GM23338 (cell line): Measurements from ENCODE around the gene OBSL1. TPM values are rescaled to one million over a fixed set of nuclear protein-coding genes. Genes with fewer than 3 reads are reported as not detected.

Source experiments
- ATAC-seq: fragments of 200-7000 bp; cut with Tn5 transposase; 3 replicates; pipeline ENCODE4 v1.9.1; 2020
- DNase-seq: peaks from one replicate; pipeline ENCODE4 v3.0.0-alpha.2; 2015; ENCODE audit warnings: low spot score
- H2AFZ ChIP-seq: fragments of 200-600 bp; sonication (generic); 2 replicates; pipeline ENCODE4 v1.8.0; 2016; ENCODE audit warnings: antibody characterized with exemption, mild to moderate bottlenecking, moderate library complexity
- H3F3A ChIP-seq: fragments of 200-600 bp; sonication (generic); replicated peaks from 2 replicates; pipeline ENCODE4 v1.8.0; 2017; ENCODE audit warnings: antibody characterized with exemption, mixed run types, low read depth
- H3K27ac ChIP-seq: fragments of 200-600 bp; sonication (generic); 2 replicates; pipeline ENCODE4 v1.6.1; 2016; ENCODE audit warnings: low read depth
- H3K27me3 ChIP-seq: fragments of 200-600 bp; sonication (generic); 2 replicates; pipeline ENCODE4 v1.8.0; 2016; ENCODE audit warnings: mild to moderate bottlenecking, mixed run types, moderate library complexity; ENCODE audit not compliant: insufficient read depth
- H3K36me3 ChIP-seq: fragments of 200-600 bp; sonication (generic); 2 replicates; pipeline ENCODE4 v1.8.0; 2016; ENCODE audit warnings: mild to moderate bottlenecking; ENCODE audit not compliant: insufficient read depth
- H3K4me1 ChIP-seq: fragments of 200-600 bp; sonication (generic); 2 replicates; pipeline ENCODE4 v1.8.0; 2016; ENCODE audit warnings: mild to moderate bottlenecking, moderate library complexity; ENCODE audit not compliant: insufficient read depth
- H3K4me2 ChIP-seq: fragments of 200-600 bp; sonication (generic); 2 replicates; pipeline ENCODE4 v1.7.1; 2017; ENCODE audit warnings: mixed run types
- H3K4me3 ChIP-seq: fragments of 200-600 bp; sonication (generic); 2 replicates; pipeline ENCODE4 v1.6.1; 2016; ENCODE audit warnings: mixed run types
- H3K79me2 ChIP-seq: fragments of 200-600 bp; sonication (generic); replicated peaks from 2 replicates; pipeline ENCODE4 v1.8.0; 2017; ENCODE audit warnings: mild to moderate bottlenecking; ENCODE audit not compliant: insufficient read depth
- H3K9me2 ChIP-seq: fragments of 200-600 bp; sonication (generic); 2 replicates; pipeline ENCODE4 v1.8.0; 2017; ENCODE audit not compliant: insufficient read depth
- H4K20me1 ChIP-seq: fragments of 200-600 bp; sonication (generic); replicated peaks from 2 replicates; pipeline ENCODE4 v1.8.0; 2017; ENCODE audit warnings: mild to moderate bottlenecking; ENCODE audit not compliant: insufficient read depth
- H3K27ac Mint-ChIP-seq: 2 replicates; pipeline ENCODE4 v1.8.0; 2020; ENCODE audit warnings: inconsistent platforms, mild to moderate bottlenecking, moderate library complexity, mixed read lengths
- H3K27me3 Mint-ChIP-seq: 3 replicates; pipeline ENCODE4 v1.8.0; 2022; ENCODE audit warnings: low read depth, mild to moderate bottlenecking, moderate library complexity, mixed read lengths, inconsistent platforms; ENCODE audit not compliant: insufficient read depth, poor library complexity
- H3K36me3 Mint-ChIP-seq: 3 replicates; pipeline ENCODE4 v1.8.0; 2021; ENCODE audit warnings: low read depth, mild to moderate bottlenecking, inconsistent platforms, moderate library complexity, mixed read lengths
- H3K4me1 Mint-ChIP-seq: 3 replicates; pipeline ENCODE4 v1.8.0; 2020; ENCODE audit warnings: mild to moderate bottlenecking, inconsistent platforms, mixed read lengths
- H3K4me3 Mint-ChIP-seq: 3 replicates; pipeline ENCODE4 v1.8.0; 2021; ENCODE audit warnings: moderate library complexity, mild to moderate bottlenecking, inconsistent platforms, mixed read lengths
- H3K9me3 Mint-ChIP-seq: 3 replicates; pipeline ENCODE4 v1.8.0; 2020; ENCODE audit warnings: moderate library complexity, mild to moderate bottlenecking, inconsistent platforms, mixed read lengths
- CREB1 ChIP-seq: fragments of 250-450 bp; sonication (Bioruptor Pico); IDR thresholded peaks from 2 replicates; pipeline ENCODE4 v1.5.0; 2020; ENCODE audit warnings: low read depth, mild to moderate bottlenecking, moderate library complexity
- EZH2phosphoT487 ChIP-seq: fragments of 200-600 bp; sonication (generic); IDR thresholded peaks from one replicate; pipeline ENCODE4 v1.8.1; 2018; ENCODE audit warnings: antibody characterized with exemption; ENCODE audit not compliant: unreplicated experiment
- NANOG ChIP-seq: IDR thresholded peaks from 2 replicates; pipeline ENCODE4 v1.6.1; 2016; ENCODE audit warnings: antibody characterized with exemption, borderline replicate concordance
- STAT1 ChIP-seq: IDR thresholded peaks from one replicate; pipeline ENCODE4 v1.6.1; 2016; ENCODE audit warnings: antibody characterized with exemption; ENCODE audit not compliant: unreplicated experiment
- ZNF114 ChIP-seq: fragments of 250-450 bp; sonication (Bioruptor Pico); IDR thresholded peaks from 2 replicates; pipeline ENCODE4 v1.5.0; 2020; ENCODE audit warnings: mild to moderate bottlenecking, moderate library complexity
- ZNF331 ChIP-seq: fragments of 250-450 bp; sonication (Bioruptor Pico); IDR thresholded peaks from 2 replicates; pipeline ENCODE4 v1.5.0; 2020; ENCODE audit warnings: low read depth, mild to moderate bottlenecking, moderate library complexity
- polyA plus RNA-seq: library from polyadenylated mRNA; unstranded; fragments of >200 nt; fragmentation: Nextera tagmentation; extraction: Ambion mirVana; gene quantifications from 2 replicates; pipeline ENCODE4 v1.2.1, GENCODE V29; 2016
- total RNA-seq: library from RNA; depleted of rRNA; stranded (reverse); fragments of >200 nt; shearing (Covaris generic); gene quantifications from 2 replicates; pipeline ENCODE4 v1.2.3, GENCODE V29; 2014
- TF ChIP-seq, protein P1 (sequence below): fragments of 250-450 bp; sonication (Bioruptor Pico); IDR thresholded peaks from 2 replicates; pipeline ENCODE4 v1.5.0; 2020; ENCODE audit warnings: mild to moderate bottlenecking, moderate library complexity
- TF ChIP-seq, protein P2 (sequence below): IDR thresholded peaks from one replicate; pipeline ENCODE4 v1.6.1; 2018; ENCODE audit warnings: antibody characterized with exemption; ENCODE audit not compliant: unreplicated experiment
- TF ChIP-seq, protein P3 (sequence below): IDR thresholded peaks from 2 replicates; pipeline ENCODE4 v1.6.1; 2016; ENCODE audit warnings: antibody characterized with exemption

Gene OBSL1
- total and polyA plus RNA-seq, 2 experiments from 2014 or later, result 94.9 to 207 TPM

DNA sequence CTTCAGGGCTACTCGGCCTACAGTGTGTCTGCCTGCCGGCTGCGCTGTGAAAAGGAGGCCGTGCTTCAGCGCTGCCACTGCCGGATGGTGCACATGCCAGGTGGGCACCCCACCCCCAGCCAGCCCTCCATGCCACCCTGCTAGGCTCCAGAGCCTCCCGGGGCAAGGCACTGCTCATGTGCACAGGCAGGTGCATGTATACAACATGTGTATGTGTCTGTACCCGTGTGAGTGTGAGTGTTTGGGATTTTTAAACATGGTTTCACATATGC, 39.0 kb downstream of the OBSL1 start (continued):
- TF ChIP-seq, protein P1, sequence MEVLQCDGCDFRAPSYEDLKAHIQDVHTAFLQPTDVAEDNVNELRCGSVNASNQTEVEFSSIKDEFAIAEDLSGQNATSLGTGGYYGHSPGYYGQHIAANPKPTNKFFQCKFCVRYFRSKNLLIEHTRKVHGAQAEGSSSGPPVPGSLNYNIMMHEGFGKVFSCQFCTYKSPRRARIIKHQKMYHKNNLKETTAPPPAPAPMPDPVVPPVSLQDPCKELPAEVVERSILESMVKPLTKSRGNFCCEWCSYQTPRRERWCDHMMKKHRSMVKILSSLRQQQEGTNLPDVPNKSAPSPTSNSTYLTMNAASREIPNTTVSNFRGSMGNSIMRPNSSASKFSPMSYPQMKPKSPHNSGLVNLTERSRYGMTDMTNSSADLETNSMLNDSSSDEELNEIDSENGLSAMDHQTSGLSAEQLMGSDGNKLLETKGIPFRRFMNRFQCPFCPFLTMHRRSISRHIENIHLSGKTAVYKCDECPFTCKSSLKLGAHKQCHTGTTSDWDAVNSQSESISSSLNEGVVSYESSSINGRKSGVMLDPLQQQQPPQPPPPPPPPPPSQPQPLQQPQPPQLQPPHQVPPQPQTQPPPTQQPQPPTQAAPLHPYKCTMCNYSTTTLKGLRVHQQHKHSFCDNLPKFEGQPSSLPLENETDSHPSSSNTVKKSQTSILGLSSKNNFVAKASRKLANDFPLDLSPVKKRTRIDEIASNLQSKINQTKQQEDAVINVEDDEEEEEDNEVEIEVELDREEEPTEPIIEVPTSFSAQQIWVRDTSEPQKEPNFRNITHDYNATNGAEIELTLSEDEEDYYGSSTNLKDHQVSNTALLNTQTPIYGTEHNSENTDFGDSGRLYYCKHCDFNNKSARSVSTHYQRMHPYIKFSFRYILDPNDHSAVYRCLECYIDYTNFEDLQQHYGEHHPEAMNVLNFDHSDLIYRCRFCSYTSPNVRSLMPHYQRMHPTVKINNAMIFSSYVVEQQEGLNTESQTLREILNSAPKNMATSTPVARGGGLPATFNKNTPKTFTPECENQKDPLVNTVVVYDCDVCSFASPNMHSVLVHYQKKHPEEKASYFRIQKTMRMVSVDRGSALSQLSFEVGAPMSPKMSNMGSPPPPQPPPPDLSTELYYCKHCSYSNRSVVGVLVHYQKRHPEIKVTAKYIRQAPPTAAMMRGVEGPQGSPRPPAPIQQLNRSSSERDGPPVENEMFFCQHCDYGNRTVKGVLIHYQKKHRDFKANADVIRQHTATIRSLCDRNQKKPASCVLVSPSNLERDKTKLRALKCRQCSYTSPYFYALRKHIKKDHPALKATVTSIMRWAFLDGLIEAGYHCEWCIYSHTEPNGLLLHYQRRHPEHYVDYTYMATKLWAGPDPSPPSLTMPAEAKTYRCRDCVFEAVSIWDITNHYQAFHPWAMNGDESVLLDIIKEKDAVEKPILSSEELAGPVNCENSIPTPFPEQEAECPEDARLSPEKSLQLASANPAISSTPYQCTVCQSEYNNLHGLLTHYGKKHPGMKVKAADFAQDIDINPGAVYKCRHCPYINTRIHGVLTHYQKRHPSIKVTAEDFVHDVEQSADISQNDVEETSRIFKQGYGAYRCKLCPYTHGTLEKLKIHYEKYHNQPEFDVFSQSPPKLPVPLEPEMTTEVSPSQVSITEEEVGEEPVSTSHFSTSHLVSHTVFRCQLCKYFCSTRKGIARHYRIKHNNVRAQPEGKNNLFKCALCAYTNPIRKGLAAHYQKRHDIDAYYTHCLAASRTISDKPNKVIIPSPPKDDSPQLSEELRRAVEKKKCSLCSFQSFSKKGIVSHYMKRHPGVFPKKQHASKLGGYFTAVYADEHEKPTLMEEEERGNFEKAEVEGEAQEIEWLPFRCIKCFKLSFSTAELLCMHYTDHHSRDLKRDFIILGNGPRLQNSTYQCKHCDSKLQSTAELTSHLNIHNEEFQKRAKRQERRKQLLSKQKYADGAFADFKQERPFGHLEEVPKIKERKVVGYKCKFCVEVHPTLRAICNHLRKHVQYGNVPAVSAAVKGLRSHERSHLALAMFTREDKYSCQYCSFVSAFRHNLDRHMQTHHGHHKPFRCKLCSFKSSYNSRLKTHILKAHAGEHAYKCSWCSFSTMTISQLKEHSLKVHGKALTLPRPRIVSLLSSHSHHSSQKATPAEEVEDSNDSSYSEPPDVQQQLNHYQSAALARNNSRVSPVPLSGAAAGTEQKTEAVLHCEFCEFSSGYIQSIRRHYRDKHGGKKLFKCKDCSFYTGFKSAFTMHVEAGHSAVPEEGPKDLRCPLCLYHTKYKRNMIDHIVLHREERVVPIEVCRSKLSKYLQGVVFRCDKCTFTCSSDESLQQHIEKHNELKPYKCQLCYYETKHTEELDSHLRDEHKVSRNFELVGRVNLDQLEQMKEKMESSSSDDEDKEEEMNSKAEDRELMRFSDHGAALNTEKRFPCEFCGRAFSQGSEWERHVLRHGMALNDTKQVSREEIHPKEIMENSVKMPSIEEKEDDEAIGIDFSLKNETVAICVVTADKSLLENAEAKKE (CRISPR knock-in tag), result no peak
- TF ChIP-seq ZNF114 (CRISPR knock-in tag) (no peak), CREB1 (CRISPR knock-in tag) (no peak), STAT1 (no peak)

DNA sequence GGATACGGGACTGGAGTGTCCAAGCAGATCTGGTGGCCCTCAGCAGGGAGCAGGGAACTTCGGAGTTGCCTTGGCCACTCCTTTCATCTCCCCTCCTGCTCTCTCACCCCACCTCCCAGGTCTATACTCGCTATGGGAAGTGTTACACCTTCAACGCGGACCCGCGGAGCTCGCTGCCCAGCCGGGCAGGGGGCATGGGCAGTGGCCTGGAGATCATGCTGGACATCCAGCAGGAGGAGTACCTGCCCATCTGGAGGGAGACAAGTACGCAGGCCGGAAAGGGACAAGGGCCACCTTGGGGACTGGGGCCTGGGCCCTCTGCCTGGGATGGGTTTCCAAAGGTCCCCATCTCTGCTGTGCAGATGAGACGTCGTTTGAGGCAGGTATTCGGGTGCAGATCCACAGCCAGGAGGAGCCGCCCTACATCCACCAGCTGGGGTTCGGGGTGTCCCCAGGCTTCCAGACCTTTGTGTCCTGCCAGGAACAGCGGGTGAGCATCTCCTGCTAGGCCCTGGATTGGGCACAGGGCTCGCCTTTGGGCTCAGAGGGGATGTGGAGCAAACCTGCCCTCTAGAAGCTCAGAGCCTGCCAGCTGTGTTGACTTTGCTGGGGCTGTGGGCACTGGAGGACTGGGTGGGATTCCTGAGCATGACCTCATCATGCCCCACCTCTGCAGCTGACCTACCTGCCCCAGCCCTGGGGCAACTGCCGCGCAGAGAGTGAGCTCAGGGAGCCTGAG, 39.5 kb downstream of the OBSL1 start:
- DNase-seq (no peak), ATAC-seq (no peak)
- H3K36me3 Mint-ChIP-seq, result no peaks in the 10 kb centered on the region
- H3K4me3 ChIP-seq, result no peak overlapping the region
- H3K4me1 ChIP-seq, result peaks cover 10% of the 10 kb centered on the region
- H3K27me3 ChIP-seq, result peaks cover 29% of the 10 kb centered on the region
- H3K9me3 Mint-ChIP-seq, result no peaks in the 10 kb centered on the region
- TF ChIP-seq EZH2phosphoT487, result no peak
- TF ChIP-seq ZNF331 (CRISPR knock-in tag), result no peak
- TF ChIP-seq, protein P2, sequence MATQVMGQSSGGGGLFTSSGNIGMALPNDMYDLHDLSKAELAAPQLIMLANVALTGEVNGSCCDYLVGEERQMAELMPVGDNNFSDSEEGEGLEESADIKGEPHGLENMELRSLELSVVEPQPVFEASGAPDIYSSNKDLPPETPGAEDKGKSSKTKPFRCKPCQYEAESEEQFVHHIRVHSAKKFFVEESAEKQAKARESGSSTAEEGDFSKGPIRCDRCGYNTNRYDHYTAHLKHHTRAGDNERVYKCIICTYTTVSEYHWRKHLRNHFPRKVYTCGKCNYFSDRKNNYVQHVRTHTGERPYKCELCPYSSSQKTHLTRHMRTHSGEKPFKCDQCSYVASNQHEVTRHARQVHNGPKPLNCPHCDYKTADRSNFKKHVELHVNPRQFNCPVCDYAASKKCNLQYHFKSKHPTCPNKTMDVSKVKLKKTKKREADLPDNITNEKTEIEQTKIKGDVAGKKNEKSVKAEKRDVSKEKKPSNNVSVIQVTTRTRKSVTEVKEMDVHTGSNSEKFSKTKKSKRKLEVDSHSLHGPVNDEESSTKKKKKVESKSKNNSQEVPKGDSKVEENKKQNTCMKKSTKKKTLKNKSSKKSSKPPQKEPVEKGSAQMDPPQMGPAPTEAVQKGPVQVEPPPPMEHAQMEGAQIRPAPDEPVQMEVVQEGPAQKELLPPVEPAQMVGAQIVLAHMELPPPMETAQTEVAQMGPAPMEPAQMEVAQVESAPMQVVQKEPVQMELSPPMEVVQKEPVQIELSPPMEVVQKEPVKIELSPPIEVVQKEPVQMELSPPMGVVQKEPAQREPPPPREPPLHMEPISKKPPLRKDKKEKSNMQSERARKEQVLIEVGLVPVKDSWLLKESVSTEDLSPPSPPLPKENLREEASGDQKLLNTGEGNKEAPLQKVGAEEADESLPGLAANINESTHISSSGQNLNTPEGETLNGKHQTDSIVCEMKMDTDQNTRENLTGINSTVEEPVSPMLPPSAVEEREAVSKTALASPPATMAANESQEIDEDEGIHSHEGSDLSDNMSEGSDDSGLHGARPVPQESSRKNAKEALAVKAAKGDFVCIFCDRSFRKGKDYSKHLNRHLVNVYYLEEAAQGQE, result no peak
- TF ChIP-seq, protein P3, sequence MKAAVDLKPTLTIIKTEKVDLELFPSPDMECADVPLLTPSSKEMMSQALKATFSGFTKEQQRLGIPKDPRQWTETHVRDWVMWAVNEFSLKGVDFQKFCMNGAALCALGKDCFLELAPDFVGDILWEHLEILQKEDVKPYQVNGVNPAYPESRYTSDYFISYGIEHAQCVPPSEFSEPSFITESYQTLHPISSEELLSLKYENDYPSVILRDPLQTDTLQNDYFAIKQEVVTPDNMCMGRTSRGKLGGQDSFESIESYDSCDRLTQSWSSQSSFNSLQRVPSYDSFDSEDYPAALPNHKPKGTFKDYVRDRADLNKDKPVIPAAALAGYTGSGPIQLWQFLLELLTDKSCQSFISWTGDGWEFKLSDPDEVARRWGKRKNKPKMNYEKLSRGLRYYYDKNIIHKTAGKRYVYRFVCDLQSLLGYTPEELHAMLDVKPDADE, result no peak
- TF ChIP-seq ZNF114 (CRISPR knock-in tag), result no peak
- TF ChIP-seq NANOG, result no peak
- no peak overlapping the region for H3K27ac ChIP-seq
- H3K36me3 ChIP-seq, result no peaks in the 10 kb centered on the region; the same call in 1 of the 2 replicates
- no peaks in the 10 kb centered on the region for H3F3A ChIP-seq
- no peak overlapping the region for H3K4me2 ChIP-seq
- H3K4me3 Mint-ChIP-seq, result no peak overlapping the region
- H3K9me2 ChIP-seq, result no peaks in the 10 kb centered on the region
- peaks cover 27% of the 10 kb centered on the region for H3K4me1 Mint-ChIP-seq
- no peaks in the 10 kb centered on the region for H3K79me2 ChIP-seq
- peaks cover 44% of the 10 kb centered on the region for H3K27me3 Mint-ChIP-seq
- no peak overlapping the region for H2AFZ ChIP-seq
- no peaks in the 10 kb centered on the region for H4K20me1 ChIP-seq
- H3K27ac Mint-ChIP-seq, result no peak overlapping the region
